Right cardiac atrium (tissue), 5 donors: ENCODE results near the gene SUSD6. TPM values are rescaled to one million over a fixed set of nuclear protein-coding genes. Genes with fewer than 3 reads are reported as not detected.
A peak's percentile ranks its signal among the peaks of the same experiment; 100 is the strongest.

Experiments
- ATAC-seq, 2 donors: fragments of 200-7000 bp; cut with Tn5 transposase; one replicate each; pipeline versions ENCODE4 v1.8.0 to v1.9.1; 2020; ENCODE audit warnings: moderate library complexity in 2 of 2, mild to moderate bottlenecking in 1 of 2
- DNase-seq, 3 donors: peaks; one replicate each; pipeline ENCODE4 v3.0.0-alpha.2; 2020
- H3K27ac ChIP-seq: one replicate; pipeline ENCODE4 v1.5.1; 2013; ENCODE audit warnings: mild to moderate bottlenecking, low read length, control low read depth, moderate library complexity
- H3K27me3 ChIP-seq: one replicate; pipeline ENCODE4 v1.6.1; 2013; ENCODE audit not compliant: control insufficient read depth, insufficient read depth
- H3K4me1 ChIP-seq: one replicate; pipeline ENCODE4 v1.6.1; 2013; ENCODE audit warnings: low read length; ENCODE audit not compliant: control insufficient read depth, insufficient read depth
- H3K4me3 ChIP-seq: one replicate; pipeline ENCODE4 v1.5.1; 2013; ENCODE audit warnings: low read length, control low read depth
- H3K9me3 ChIP-seq: one replicate; pipeline ENCODE4 v1.6.1; 2013; ENCODE audit warnings: low read length; ENCODE audit not compliant: control insufficient read depth
- WGBS: extraction: QIAGEN DNeasy Blood & Tissue Kit; methylation state at CpG from one replicate; pipeline ENCODE4 v1.1.7; 2013; 5-methylcytosine and 5-hydroxymethylcytosine counted together
- intact Hi-C, 4 donors: fragments of 100-400 bp; cut with DNase I; formaldehyde crosslinking; loops; one replicate each; pipeline versions ENCODE4 v1.11.0 to v1.14.0; 2022 to 2023
- polyA plus RNA-seq: library from polyadenylated mRNA; stranded (reverse); fragments of 200-250 nt; gene quantifications from one replicate; pipeline ENCODE4 v1.2.3, GENCODE V29; 2013
- total RNA-seq, 4 donors: library from RNA; stranded (reverse); fragmentation: NEBNext Ultra II Directional; extraction: Animal tissue kit (Norgen Biotek cat#: 25700); gene quantifications; one replicate each; pipeline ENCODE4 v1.2.1, GENCODE V29; 2021
- donor health status: healthy with polysubstance abuse.
- donor health status: DM: no; HTN: yes; CAD: no.
- donor health status: DM: no; HTN: no; CAD: no.
- donor health status: DM: no; HTN: yes; CAD: no; lungs with severe emphysema.
- donor health status: DM: yes; HTN: yes; CAD: no.

The SUSD6 gene
- total and polyA plus RNA-seq, 5 donors: 9.1 to 25.9 (median 22.0) TPM

DNA sequence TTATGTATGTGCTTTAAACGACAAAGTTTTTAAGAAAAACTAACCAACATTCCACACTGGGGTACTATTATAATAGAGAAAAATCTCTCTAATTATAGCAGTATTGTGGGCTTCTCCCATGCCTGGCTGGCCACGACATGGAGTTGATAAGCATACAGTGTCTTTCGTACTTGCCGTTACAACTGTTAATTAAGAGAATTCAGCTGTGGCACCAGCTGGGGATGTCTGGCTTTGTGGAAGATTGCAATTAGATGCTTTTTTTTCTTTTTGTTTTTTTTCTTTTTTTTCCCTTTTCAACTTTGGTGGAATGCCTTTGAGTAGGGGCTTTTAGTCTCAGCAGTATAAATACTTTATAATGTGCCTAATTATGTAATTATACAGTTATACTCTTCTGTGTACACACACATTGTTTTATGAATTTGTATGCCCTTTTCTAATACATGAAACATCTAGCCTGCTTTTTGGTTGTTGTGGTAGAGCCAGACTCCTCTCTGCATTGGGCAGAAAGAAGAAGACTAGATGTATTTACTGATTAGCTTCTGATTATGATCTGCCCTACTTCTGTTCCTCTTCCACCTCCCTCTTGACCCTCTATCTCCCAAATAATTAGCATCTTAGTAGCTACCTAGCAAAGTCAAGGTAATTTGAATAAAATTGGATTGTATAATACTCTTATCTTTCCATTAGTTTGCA lies 76.4 kb downstream of the SUSD6 start:
- Histone ChIP-seq H3K9me3 (no peaks in the 10 kb centered on the region), H3K27me3 (no peaks in the 10 kb centered on the region), H3K4me1 (peaks cover 25% of the 10 kb centered on the region), H3K4me3 (no peak overlapping the region), H3K27ac (no peak overlapping the region)
- ATAC-seq (no peak), DNase-seq (no peak)
- intact Hi-C loops: no loop called here
- 54% methylated on average over 4 of the region's 4 CpGs for WGBS

DNA sequence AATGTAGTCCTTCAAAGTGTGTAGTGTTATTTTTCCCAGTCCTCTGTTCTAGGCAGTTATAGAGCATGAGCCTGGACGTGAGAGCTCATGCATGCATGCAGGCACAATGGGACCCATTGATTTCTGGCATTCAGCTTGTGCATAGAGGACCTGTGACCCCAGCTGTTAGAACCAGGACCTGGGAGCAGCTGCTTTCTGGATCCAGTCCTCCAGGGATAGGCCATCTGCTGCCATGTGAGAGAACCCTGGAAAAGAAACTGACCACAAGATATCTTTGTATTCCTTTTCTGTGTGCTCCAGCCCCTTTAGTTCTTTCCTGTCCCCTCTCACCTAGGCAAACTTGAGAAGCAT lies 76.9 kb downstream of the SUSD6 start:
- Histone ChIP-seq H3K27me3 (no peaks in the 10 kb centered on the region), H3K9me3 (no peaks in the 10 kb centered on the region), H3K4me1 (peaks cover 25% of the 10 kb centered on the region), H3K4me3 (no peak overlapping the region), H3K27ac (no peak overlapping the region)
- intact Hi-C loops: no loop called here
- ATAC-seq: no peak
- no peak for DNase-seq
- WGBS: 75% methylated on average over 1 of the region's 1 CpG

DNA sequence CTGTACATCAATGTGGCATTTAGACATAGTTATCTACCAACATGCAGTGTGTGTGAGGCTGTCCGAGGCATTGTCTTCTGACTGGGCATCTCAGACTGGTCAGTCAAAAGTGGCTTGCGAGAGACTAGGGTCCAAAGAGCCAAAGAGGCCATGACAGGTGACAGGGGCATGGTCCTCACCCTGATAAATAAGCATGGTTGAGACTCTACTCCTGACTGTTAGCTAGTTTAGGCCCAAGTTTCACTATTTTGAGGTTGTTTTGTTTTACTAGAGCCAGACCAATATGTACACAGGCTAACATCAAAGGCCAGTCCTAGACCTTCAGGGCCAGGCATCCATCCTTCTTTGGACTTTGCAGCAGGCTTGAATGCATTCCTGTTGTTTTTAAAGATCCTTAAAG lies 78.6 kb downstream of the SUSD6 start:
- Histone ChIP-seq H3K4me1 (peaks cover 19% of the 10 kb centered on the region), H3K27ac (no peak overlapping the region), H3K9me3 (no peaks in the 10 kb centered on the region), H3K27me3 (no peaks in the 10 kb centered on the region), H3K4me3 (no peak overlapping the region)
- intact Hi-C loops: no loop called here
- DNase-seq (no peak), ATAC-seq (no peak)
- 97% methylated on average over 2 of the region's 2 CpGs for WGBS

DNA sequence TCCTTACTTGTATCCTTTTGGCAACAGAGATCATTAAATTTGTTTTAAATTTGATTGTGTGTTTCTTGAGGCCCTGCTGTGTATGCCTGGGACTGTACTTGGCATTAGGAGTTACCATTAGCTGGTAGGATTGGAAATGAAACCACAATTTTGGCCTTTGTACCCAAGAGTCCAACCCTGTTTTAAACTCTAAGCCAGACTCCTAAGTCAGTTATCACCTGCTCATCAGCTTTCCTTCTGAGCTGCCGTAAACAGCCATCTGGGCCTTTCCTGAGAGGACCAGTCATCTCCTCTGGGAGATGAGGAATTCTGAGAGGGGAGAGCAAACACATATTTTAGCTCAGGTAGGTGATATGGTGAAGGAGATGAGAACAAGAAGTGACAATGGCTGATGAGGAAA lies 81.2 kb downstream of the SUSD6 start:
- ATAC-seq (no peak), DNase-seq (no peak)
- Histone ChIP-seq H3K4me1 (peaks cover 22% of the 10 kb centered on the region), H3K27me3 (no peaks in the 10 kb centered on the region), H3K27ac (peak overlapping the region; percentile 15), H3K9me3 (no peaks in the 10 kb centered on the region), H3K4me3 (no peak overlapping the region)
- intact Hi-C loops: no loop called here
- WGBS: 50% methylated on average over 1 of the region's 1 CpG

DNA sequence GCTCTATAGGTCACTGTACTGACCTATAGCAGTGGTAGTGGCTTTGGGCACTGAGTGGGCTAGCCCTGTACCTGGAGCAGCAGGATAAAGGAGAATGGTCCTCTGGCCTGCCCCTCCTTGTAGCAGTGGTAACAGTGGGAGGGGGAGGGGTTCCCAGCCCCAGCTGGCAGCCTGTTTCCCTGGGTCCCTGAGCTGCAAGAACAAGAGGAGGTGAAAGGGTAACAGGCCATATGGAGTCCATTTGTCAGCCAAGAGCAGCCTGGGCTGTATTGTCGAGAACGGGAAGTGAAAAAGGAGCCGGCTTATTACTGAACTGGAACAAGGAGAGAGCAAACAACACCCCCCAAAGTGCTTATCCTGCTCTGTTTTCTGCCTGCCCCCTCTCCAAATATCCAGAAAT lies 81.7 kb downstream of the SUSD6 start:
- Histone ChIP-seq H3K9me3 (no peaks in the 10 kb centered on the region), H3K27me3 (no peaks in the 10 kb centered on the region), H3K4me3 (no peak overlapping the region), H3K4me1 (peaks cover 22% of the 10 kb centered on the region), H3K27ac (peak overlapping the region; percentile 2)
- DNase-seq (peak in 2 of 3 donors; percentile 57 to 65), ATAC-seq (peak; percentile 47 to 51)
- WGBS: 28% methylated on average over 3 of the region's 3 CpGs
- intact Hi-C loops: no loop called here

DNA sequence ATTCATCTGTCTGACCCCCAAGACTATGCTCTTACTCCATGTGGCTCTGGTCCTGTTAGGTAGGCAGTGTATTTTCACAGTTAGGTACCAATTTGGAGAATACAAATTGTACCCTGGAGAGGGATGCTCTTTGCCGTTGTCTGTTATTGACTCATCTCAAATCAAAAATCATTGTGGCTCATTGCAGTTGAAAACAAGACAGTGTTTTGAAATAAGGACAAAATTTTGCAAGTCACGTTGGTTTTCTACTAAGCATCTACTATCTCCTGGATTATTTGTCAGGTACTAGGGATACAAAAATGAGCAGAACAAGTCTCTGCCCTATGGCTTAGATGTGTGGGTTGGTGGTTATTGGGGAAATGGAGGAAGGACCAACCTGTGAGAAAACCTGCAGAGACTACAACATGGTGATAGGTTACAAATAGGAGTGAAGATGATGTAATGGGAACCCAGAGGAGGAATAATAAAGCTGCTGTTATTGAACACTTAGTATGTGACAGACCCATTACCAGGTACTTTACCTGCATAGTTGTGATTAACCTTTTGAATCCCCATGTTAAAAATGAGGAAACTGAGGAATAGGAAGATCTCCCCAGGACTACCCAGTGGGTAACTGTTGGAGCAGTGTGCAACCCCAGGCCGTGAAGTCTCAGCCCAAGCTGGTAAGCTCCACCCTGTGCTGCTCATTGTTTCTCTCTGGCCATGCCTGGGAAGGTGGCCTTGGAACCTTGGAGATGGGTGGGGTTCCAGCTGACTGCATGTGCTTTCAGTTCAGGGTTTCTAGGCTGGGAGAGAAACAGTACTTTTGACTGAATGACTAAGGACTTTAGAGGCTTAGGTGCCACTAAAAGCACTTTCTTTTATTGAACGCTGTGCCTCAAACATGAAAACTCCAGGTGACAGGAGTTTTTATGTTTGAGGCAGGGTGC lies 82.7 kb downstream of the SUSD6 start:
- no peaks in the 10 kb centered on the region for H3K9me3 ChIP-seq
- WGBS: 75% methylated on average over 4 of the region's 4 CpGs
- no peak overlapping the region for H3K4me3 ChIP-seq
- intact Hi-C loops: no loop called here
- DNase-seq (peak in 1 of 3 donors; percentile 40), ATAC-seq (peak; percentile 71 to 89)
- H3K27ac ChIP-seq: peak overlapping the region; percentile 73
- H3K4me1 ChIP-seq: peaks cover 22% of the 10 kb centered on the region
- H3K27me3 ChIP-seq: no peaks in the 10 kb centered on the region

DNA sequence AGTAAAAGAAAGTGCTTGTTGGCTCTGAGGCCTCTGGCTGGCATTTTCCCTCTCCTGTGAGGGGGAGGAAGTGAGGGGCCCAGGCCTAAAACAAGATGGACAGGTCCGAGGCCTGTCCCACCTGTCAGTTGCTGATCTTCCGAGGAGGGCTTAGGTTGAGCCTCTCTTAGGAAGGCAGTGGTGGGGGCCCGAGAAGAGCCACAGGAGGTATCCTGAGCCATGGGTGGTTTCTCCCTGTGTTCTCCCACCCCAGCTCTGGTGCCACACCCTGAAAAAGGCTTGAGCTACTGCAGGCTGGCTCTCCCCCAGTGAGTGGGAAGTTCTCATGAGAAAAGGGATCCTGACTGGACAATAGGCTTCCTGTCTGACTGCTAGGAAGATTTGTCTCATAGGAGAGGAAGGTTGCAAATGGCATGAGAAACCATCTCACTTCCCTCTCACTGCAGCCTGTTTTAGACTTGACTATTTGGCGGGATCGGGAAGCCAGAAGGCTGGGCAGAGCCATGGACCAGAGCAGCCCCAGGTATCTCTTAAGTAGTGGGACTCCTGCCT lies 83.4 kb downstream of the SUSD6 start:
- Histone ChIP-seq H3K4me3 (no peak overlapping the region), H3K27me3 (no peaks in the 10 kb centered on the region), H3K9me3 (no peaks in the 10 kb centered on the region), H3K4me1 (peaks cover 22% of the 10 kb centered on the region), H3K27ac (peak overlapping the region; percentile 73)
- intact Hi-C loops: no loop called here
- 58% methylated on average over 5 of the region's 5 CpGs for WGBS
- ATAC-seq (peak; percentile 54 to 85), DNase-seq (peak in 2 of 3 donors; percentile 51 to 68)

DNA sequence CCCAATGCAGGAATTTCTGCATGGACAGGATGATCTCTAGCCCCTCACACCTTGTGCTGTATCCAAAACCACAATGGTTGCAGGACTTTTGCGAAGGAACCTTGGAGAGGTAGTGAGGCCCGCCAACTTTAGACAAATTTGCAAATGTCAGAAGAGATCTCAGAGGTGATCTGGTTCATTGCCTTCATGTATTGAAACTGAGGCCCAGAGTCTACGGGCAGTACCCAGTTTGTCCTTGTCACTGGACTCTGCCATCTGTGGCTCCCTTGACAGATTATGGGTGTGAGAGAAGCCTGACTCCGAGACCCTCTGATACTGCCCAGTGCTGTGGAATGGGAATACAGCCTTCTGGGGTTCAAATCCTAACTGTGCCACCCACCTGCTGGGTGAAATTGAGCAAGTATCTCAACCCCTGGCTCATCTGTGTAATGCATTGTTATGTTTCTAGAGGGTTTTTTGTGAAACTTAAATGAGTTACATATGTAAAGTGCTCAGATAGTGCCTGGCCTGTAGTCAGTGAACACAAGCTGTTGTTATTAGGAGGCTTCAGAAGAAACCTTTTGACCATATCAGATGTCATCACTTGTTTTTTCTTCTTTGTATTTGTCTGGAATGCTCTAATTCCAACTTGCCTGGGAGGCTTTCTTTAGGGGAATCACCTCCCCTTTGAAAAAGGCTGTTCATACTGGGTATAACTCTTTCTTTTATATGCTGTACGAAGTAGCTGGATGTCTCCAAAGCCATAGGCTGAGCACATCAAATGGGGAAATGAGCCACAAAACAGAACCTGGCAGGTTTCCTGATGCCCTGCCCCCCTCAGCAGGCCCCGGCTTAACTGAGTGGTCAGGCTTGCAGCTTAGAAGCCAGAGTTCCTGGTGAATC lies 84.2 kb downstream of the SUSD6 start:
- Histone ChIP-seq H3K9me3 (no peaks in the 10 kb centered on the region), H3K4me1 (peaks cover 22% of the 10 kb centered on the region), H3K27me3 (no peaks in the 10 kb centered on the region), H3K4me3 (no peak overlapping the region), H3K27ac (peak overlapping the region; percentile 38)
- DNase-seq (peak in 1 of 3 donors; percentile 64), ATAC-seq (peak; percentile 16 to 35)
- 69% methylated on average over 6 of the region's 6 CpGs for WGBS
- intact Hi-C loops: no loop called here

DNA sequence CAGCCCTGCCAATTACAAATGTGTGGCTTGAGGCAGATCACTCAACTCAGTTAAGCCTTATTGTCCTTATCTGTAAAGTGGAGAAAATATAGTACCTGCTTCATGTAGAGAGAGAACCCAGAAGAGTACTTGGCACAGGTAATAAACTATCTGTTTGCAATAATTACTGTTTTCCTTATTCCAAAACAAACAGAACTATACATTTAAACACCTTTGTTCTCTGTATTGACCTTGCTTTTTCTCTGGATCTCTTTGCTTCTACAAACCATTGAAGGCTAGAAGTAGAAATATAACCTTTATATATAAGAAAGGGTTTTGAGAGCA lies 84.8 kb downstream of the SUSD6 start:
- Histone ChIP-seq H3K27ac (no peak overlapping the region), H3K9me3 (no peaks in the 10 kb centered on the region), H3K27me3 (no peaks in the 10 kb centered on the region), H3K4me3 (no peak overlapping the region), H3K4me1 (peaks cover 22% of the 10 kb centered on the region)
- intact Hi-C loops: no loop called here
- DNase-seq (no peak), ATAC-seq (no peak)

DNA sequence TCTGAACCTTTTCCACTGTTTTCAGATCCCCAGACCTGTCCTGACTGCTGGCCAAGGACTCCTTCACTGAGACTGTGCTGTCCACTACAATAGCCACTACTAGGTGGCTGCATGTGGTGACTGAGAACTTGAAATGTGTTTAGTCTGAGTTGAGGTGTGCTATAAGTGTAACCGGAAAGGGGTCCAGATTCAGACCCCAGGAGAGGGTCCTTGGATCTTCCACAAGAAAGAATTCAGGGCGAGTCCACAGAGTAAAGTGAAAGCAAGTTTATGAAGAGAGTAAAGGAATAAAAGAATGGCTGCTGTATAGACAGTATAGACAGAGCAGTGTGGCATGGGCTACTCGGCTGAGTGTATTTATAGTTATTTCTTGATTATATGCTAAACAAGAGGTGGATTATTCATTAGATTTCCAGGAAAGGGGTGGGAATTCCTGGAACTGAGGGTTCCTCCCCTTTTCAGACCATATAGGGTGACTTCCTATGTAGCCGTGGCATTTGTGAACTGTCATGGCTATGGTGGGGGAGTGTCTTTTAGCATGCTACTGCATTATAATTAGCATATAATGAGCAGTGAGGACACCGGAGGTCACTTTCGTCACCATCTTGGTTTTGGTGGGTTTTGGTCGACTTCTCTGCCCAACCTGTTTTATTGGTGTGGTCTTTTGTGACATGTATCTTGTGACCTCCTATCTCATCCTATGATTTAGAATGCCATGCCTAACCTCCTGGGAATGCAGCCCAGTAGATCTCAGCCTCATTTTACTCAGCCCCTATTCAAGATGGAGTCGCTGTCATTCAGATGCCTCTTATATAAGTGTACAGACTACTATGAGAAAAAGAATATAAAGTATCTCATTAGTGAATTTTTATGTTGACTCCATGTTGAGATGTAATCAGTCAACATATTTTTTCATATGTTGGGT lies 85.5 kb downstream of the SUSD6 start:
- no peak for ATAC-seq
- 77% methylated on average over 8 of the region's 8 CpGs for WGBS
- peak overlapping the region; percentile 43 for H3K27ac ChIP-seq
- no peak overlapping the region for H3K4me3 ChIP-seq
- H3K4me1 ChIP-seq: peaks cover 28% of the 10 kb centered on the region
- H3K27me3 ChIP-seq: no peaks in the 10 kb centered on the region
- intact Hi-C loops: no loop called here
- H3K9me3 ChIP-seq: no peaks in the 10 kb centered on the region
- no peak for DNase-seq
